ENCODE measurements around the gene SGK1. TPM values are rescaled to one million over a fixed set of nuclear protein-coding genes. Genes with fewer than 3 reads are reported as not detected.
"Not testable (repeated sequence)": the region's sequence is repeated elsewhere in the genome, so short reads cannot be mapped to it uniquely, and the experiment has no call there.

SGK1 gene
- total RNA-seq, 1 experiment from 2014 or later, result 2.4 TPM

- H3K4me3 ChIP-seq (ENCODE audit: low read length), result no peak overlapping the region
- no peaks in the 10 kb centered on the region for H3K79me2 ChIP-seq (ENCODE audit: low read length)
- no peaks in the 10 kb centered on the region for H3K36me3 ChIP-seq (ENCODE audit: insufficient read depth, low read length)
- DNase-seq, result no peak
- no peaks in the 10 kb centered on the region for H3K4me1 ChIP-seq (ENCODE audit: low read length)
- H3K9ac ChIP-seq (ENCODE audit: low read length), result no peak overlapping the region
- H3K27me3 ChIP-seq (ENCODE audit: low read length), result no peaks in the 10 kb centered on the region
- H3K9me3 ChIP-seq (ENCODE audit: low read length), result no peaks in the 10 kb centered on the region
- no peaks in the 10 kb centered on the region for H4K20me1 ChIP-seq (ENCODE audit: insufficient read depth, low read depth, low read length)
- H3K4me2 ChIP-seq (ENCODE audit: low read depth, low read length, poor library complexity, severe bottlenecking), result no peak overlapping the region
- H2AFZ ChIP-seq (ENCODE audit: low read length), result no peak overlapping the region
- H3K27ac ChIP-seq (ENCODE audit: low read length), result no peak overlapping the region
- H3K9me2 ChIP-seq (replicated peaks; ENCODE audit: insufficient read depth, low read length), result no peaks in the 10 kb centered on the region
Measured at GRCh38 chr6:134240665-134241431, 77.1 kb downstream of the SGK1 start.

- no peak overlapping the region for H3K4me3 ChIP-seq (ENCODE audit: low read length)
- H4K20me1 ChIP-seq (ENCODE audit: insufficient read depth, low read depth, low read length), result no peaks in the 10 kb centered on the region
- no peak for DNase-seq
- no peak overlapping the region for H3K27ac ChIP-seq (ENCODE audit: low read length)
- no peaks in the 10 kb centered on the region for H3K79me2 ChIP-seq (ENCODE audit: low read length)
- no peaks in the 10 kb centered on the region for H3K9me2 ChIP-seq (replicated peaks; ENCODE audit: insufficient read depth, low read length)
- H3K9me3 ChIP-seq (ENCODE audit: low read length), result no peaks in the 10 kb centered on the region
- H3K36me3 ChIP-seq (ENCODE audit: insufficient read depth, low read length), result no peaks in the 10 kb centered on the region
- H2AFZ ChIP-seq (ENCODE audit: low read length), result no peak overlapping the region
- H3K4me2 ChIP-seq (ENCODE audit: low read depth, low read length, poor library complexity, severe bottlenecking), result no peak overlapping the region
- H3K4me1 ChIP-seq (ENCODE audit: low read length), result no peaks in the 10 kb centered on the region
- H3K27me3 ChIP-seq (ENCODE audit: low read length), result no peaks in the 10 kb centered on the region
- no peak overlapping the region for H3K9ac ChIP-seq (ENCODE audit: low read length)
Measured at GRCh38 chr6:134238960-134239795, 78.7 kb downstream of the SGK1 start.

- no peak overlapping the region for H3K4me2 ChIP-seq (ENCODE audit: low read depth, low read length, poor library complexity, severe bottlenecking)
- H3K79me2 ChIP-seq (ENCODE audit: low read length), result no peaks in the 10 kb centered on the region
- no peak overlapping the region for H3K4me3 ChIP-seq (ENCODE audit: low read length)
- H3K9me3 ChIP-seq (ENCODE audit: low read length), result no peaks in the 10 kb centered on the region
- no peaks in the 10 kb centered on the region for H4K20me1 ChIP-seq (ENCODE audit: insufficient read depth, low read depth, low read length)
- DNase-seq, result no peak
- H3K9ac ChIP-seq (ENCODE audit: low read length), result no peak overlapping the region
- H3K27ac ChIP-seq (ENCODE audit: low read length), result no peak overlapping the region
- no peaks in the 10 kb centered on the region for H3K27me3 ChIP-seq (ENCODE audit: low read length)
- no peaks in the 10 kb centered on the region for H3K9me2 ChIP-seq (replicated peaks; ENCODE audit: insufficient read depth, low read length)
- H3K4me1 ChIP-seq (ENCODE audit: low read length), result no peaks in the 10 kb centered on the region
- H2AFZ ChIP-seq (ENCODE audit: low read length), result no peak overlapping the region
- H3K36me3 ChIP-seq (ENCODE audit: insufficient read depth, low read length), result no peaks in the 10 kb centered on the region
Measured at GRCh38 chr6:134238006-134238405, 79.9 kb downstream of the SGK1 start.

- H3K4me2 ChIP-seq (ENCODE audit: low read depth, low read length, poor library complexity, severe bottlenecking), result no peak overlapping the region
- H3K27me3 ChIP-seq (ENCODE audit: low read length), result no peaks in the 10 kb centered on the region
- no peak overlapping the region for H3K9ac ChIP-seq (ENCODE audit: low read length)
- no peaks in the 10 kb centered on the region for H3K9me2 ChIP-seq (replicated peaks; ENCODE audit: insufficient read depth, low read length)
- H3K9me3 ChIP-seq (ENCODE audit: low read length), result no peaks in the 10 kb centered on the region
- H3K79me2 ChIP-seq (ENCODE audit: low read length), result no peaks in the 10 kb centered on the region
- no peaks in the 10 kb centered on the region for H3K36me3 ChIP-seq (ENCODE audit: insufficient read depth, low read length)
- H4K20me1 ChIP-seq (ENCODE audit: insufficient read depth, low read depth, low read length), result no peaks in the 10 kb centered on the region
- no peak for DNase-seq
- H3K27ac ChIP-seq (ENCODE audit: low read length), result no peak overlapping the region
- H2AFZ ChIP-seq (ENCODE audit: low read length), result no peak overlapping the region
- no peak overlapping the region for H3K4me3 ChIP-seq (ENCODE audit: low read length)
- no peaks in the 10 kb centered on the region for H3K4me1 ChIP-seq (ENCODE audit: low read length)
Measured at GRCh38 chr6:134235937-134236751, 81.8 kb downstream of the SGK1 start.

GRCh38 chr6:134235334-134235733 lies 82.6 kb downstream of the SGK1 start:
- not testable (repeated sequence) for H3K27ac ChIP-seq (ENCODE audit: low read length); H3K9me3 ChIP-seq (ENCODE audit: low read length); H3K4me3 ChIP-seq (ENCODE audit: low read length); H3K27me3 ChIP-seq (ENCODE audit: low read length); H3K4me2 ChIP-seq (ENCODE audit: low read depth, low read length, poor library complexity, severe bottlenecking); H2AFZ ChIP-seq (ENCODE audit: low read length); H3K4me1 ChIP-seq (ENCODE audit: low read length); H3K36me3 ChIP-seq (ENCODE audit: insufficient read depth, low read length); DNase-seq; H3K9me2 ChIP-seq (replicated peaks; ENCODE audit: insufficient read depth, low read length); H3K9ac ChIP-seq (ENCODE audit: low read length); H3K79me2 ChIP-seq (ENCODE audit: low read length); H4K20me1 ChIP-seq (ENCODE audit: insufficient read depth, low read depth, low read length)

GRCh38 chr6:134233180-134233955 lies 84.5 kb downstream of the SGK1 start:
- Histone ChIP-seq H3K9ac (ENCODE audit: low read length) (no peak overlapping the region), H3K79me2 (ENCODE audit: low read length) (no peaks in the 10 kb centered on the region), H4K20me1 (ENCODE audit: insufficient read depth, low read depth, low read length) (no peaks in the 10 kb centered on the region), H3K4me1 (ENCODE audit: low read length) (no peaks in the 10 kb centered on the region), H3K4me3 (ENCODE audit: low read length) (no peak overlapping the region), H3K36me3 (ENCODE audit: insufficient read depth, low read length) (no peaks in the 10 kb centered on the region), H3K27me3 (ENCODE audit: low read length) (no peaks in the 10 kb centered on the region), H3K27ac (ENCODE audit: low read length) (no peak overlapping the region), H2AFZ (ENCODE audit: low read length) (no peak overlapping the region), H3K9me3 (ENCODE audit: low read length) (no peaks in the 10 kb centered on the region), H3K9me2 (replicated peaks; ENCODE audit: insufficient read depth, low read length) (no peaks in the 10 kb centered on the region), H3K4me2 (ENCODE audit: low read depth, low read length, poor library complexity, severe bottlenecking) (no peak overlapping the region)
- DNase-seq, result no peak

GRCh38 chr6:134230940-134231339 lies 87.0 kb downstream of the SGK1 start:
- no peak overlapping the region for H3K27ac ChIP-seq (ENCODE audit: low read length)
- no peak overlapping the region for H3K4me2 ChIP-seq (ENCODE audit: low read depth, low read length, poor library complexity, severe bottlenecking)
- no peaks in the 10 kb centered on the region for H3K79me2 ChIP-seq (ENCODE audit: low read length)
- H3K9ac ChIP-seq (ENCODE audit: low read length), result no peak overlapping the region
- no peak overlapping the region for H3K4me3 ChIP-seq (ENCODE audit: low read length)
- H3K27me3 ChIP-seq (ENCODE audit: low read length), result no peaks in the 10 kb centered on the region
- no peaks in the 10 kb centered on the region for H3K4me1 ChIP-seq (ENCODE audit: low read length)
- DNase-seq, result no peak
- H3K9me3 ChIP-seq (ENCODE audit: low read length), result no peaks in the 10 kb centered on the region
- H4K20me1 ChIP-seq (ENCODE audit: insufficient read depth, low read depth, low read length), result no peaks in the 10 kb centered on the region
- H2AFZ ChIP-seq (ENCODE audit: low read length), result no peak overlapping the region
- H3K36me3 ChIP-seq (ENCODE audit: insufficient read depth, low read length), result no peaks in the 10 kb centered on the region
- H3K9me2 ChIP-seq (replicated peaks; ENCODE audit: insufficient read depth, low read length), result no peaks in the 10 kb centered on the region

All from Karpas-422 (cell line).